DOHH2 (cell line): Measurements from ENCODE around the gene ZMIZ1.

ENCODE experiments used
- H3F3A ChIP-seq: fragments of 200-600 bp; sonication (generic), shearing (Covaris generic); 2 replicates; pipeline ENCODE4 v1.6.0; 2016; ENCODE audit warnings: antibody characterized with exemption, mild to moderate bottlenecking; ENCODE audit not compliant: control insufficient read depth, insufficient read depth
- H3K27ac ChIP-seq: fragments of 200-600 bp; sonication (generic); 2 replicates; pipeline ENCODE4 v1.5.1; 2014; ENCODE audit warnings: low read depth, mild to moderate bottlenecking, low read length, moderate library complexity
- H3K27me3 ChIP-seq: fragments of 200-600 bp; sonication (generic); 2 replicates; pipeline ENCODE4 v1.6.1; 2014; ENCODE audit warnings: mild to moderate bottlenecking, low read length, mixed read lengths; ENCODE audit not compliant: control insufficient read depth
- H3K36me3 ChIP-seq: fragments of 200-600 bp; sonication (generic); 2 replicates; pipeline ENCODE4 v1.6.1; 2014; ENCODE audit warnings: mild to moderate bottlenecking, low read length, moderate library complexity, mixed read lengths; ENCODE audit not compliant: control insufficient read depth
- H3K4me1 ChIP-seq: fragments of 200-600 bp; sonication (generic); 2 replicates; pipeline ENCODE4 v1.6.1; 2014; ENCODE audit warnings: mild to moderate bottlenecking, low read length, mixed read lengths; ENCODE audit not compliant: control insufficient read depth
- H3K4me2 ChIP-seq: fragments of 200-600 bp; sonication (generic); 2 replicates; pipeline ENCODE4 v1.6.0; 2014; ENCODE audit warnings: mild to moderate bottlenecking, low read length, moderate library complexity
- H3K4me3 ChIP-seq: fragments of 200-600 bp; sonication (generic); 2 replicates; pipeline ENCODE4 v1.5.1; 2014; ENCODE audit warnings: mild to moderate bottlenecking, low read length, mixed read lengths
- H3K79me2 ChIP-seq: fragments of 200-600 bp; sonication (generic); 2 replicates; pipeline ENCODE4 v1.6.1; 2014; ENCODE audit warnings: mild to moderate bottlenecking, low read length, mixed read lengths; ENCODE audit not compliant: control insufficient read depth
- H3K9me2 ChIP-seq: fragments of 200-600 bp; sonication (generic); replicated peaks from 2 replicates; pipeline ENCODE4 v1.6.1; 2014; ENCODE audit warnings: mild to moderate bottlenecking, low read length, mixed read lengths; ENCODE audit not compliant: control insufficient read depth
- H3K9me3 ChIP-seq: fragments of 200-600 bp; sonication (generic); 2 replicates; pipeline ENCODE4 v1.6.1; 2014; ENCODE audit warnings: antibody characterized with exemption, low read length, mixed read lengths; ENCODE audit not compliant: control insufficient read depth, insufficient read depth
- H4K20me1 ChIP-seq: fragments of 200-600 bp; sonication (generic); 2 replicates; pipeline ENCODE4 v1.6.0; 2014; ENCODE audit warnings: low read depth, mild to moderate bottlenecking, antibody characterized with exemption, low read length, moderate library complexity; ENCODE audit not compliant: control insufficient read depth, insufficient read depth
- EZH2phosphoT487 ChIP-seq: fragments of 200-600 bp; sonication (generic); IDR thresholded peaks from 2 replicates; pipeline ENCODE4 v1.6.1; 2017; ENCODE audit warnings: borderline replicate concordance, mild to moderate bottlenecking, antibody characterized with exemption, low read length, moderate library complexity, mixed read lengths
- TF ChIP-seq, protein P1 (sequence below): fragments of 200-600 bp; sonication (generic); IDR thresholded peaks from one replicate; pipeline ENCODE4 v1.5.1; 2014; ENCODE audit warnings: antibody characterized with exemption, mild to moderate bottlenecking, low read depth, low read length; ENCODE audit not compliant: poor library complexity, severe bottlenecking

The ZMIZ1 gene

DNA sequence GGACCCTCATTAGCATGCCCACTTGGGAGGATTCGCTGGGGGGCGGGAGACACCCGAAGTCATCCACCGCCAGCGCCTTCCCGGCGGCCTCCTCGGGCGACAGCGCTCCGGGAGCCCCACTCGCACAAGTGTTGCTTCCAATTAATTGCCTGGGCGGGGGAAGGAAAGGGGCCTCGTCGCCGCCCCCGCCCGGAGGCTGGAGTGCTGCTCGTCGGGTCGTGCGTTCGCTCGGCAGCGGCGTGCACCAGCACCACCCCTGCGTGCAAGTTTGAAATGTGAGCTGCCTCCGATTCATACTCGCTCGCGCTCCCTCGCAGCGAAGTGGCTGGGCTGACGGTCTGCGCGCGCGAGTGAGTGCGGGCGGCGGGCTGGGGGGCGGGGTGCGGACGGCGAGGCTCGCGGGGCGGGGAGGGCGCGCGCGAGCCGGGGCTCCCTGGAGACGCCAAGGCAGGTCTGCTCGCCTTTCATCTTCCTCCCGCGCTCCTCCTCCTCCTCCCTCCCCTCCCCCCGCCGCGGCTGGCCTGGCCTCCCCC is 173.9 kb downstream of the ZMIZ1 start:
- H3K4me3 ChIP-seq, result peak overlapping the region; percentile 84
- no peaks in the 10 kb centered on the region for H3K9me2 ChIP-seq
- H3K27me3 ChIP-seq, result peaks cover 17% of the 10 kb centered on the region
- peak overlapping the region; percentile 92 for H3K4me2 ChIP-seq
- no peaks in the 10 kb centered on the region; the same call in 1 of the 2 replicates for H3F3A ChIP-seq
- H3K9me3 ChIP-seq, result no peaks in the 10 kb centered on the region
- peaks cover 12% of the 10 kb centered on the region for H3K36me3 ChIP-seq
- no peaks in the 10 kb centered on the region for H4K20me1 ChIP-seq
- peaks cover 42% of the 10 kb centered on the region for H3K79me2 ChIP-seq
- TF ChIP-seq EZH2phosphoT487, result no peak
- TF ChIP-seq, protein P1, sequence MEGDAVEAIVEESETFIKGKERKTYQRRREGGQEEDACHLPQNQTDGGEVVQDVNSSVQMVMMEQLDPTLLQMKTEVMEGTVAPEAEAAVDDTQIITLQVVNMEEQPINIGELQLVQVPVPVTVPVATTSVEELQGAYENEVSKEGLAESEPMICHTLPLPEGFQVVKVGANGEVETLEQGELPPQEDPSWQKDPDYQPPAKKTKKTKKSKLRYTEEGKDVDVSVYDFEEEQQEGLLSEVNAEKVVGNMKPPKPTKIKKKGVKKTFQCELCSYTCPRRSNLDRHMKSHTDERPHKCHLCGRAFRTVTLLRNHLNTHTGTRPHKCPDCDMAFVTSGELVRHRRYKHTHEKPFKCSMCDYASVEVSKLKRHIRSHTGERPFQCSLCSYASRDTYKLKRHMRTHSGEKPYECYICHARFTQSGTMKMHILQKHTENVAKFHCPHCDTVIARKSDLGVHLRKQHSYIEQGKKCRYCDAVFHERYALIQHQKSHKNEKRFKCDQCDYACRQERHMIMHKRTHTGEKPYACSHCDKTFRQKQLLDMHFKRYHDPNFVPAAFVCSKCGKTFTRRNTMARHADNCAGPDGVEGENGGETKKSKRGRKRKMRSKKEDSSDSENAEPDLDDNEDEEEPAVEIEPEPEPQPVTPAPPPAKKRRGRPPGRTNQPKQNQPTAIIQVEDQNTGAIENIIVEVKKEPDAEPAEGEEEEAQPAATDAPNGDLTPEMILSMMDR, result no peak
- H3K27ac ChIP-seq, result peak overlapping the region; percentile 56
- peaks cover 51% of the 10 kb centered on the region for H3K4me1 ChIP-seq

- H4K20me1 ChIP-seq, result no peaks in the 10 kb centered on the region
- peak overlapping the region; percentile 69 for H3K27ac ChIP-seq
- H3K9me3 ChIP-seq, result no peaks in the 10 kb centered on the region
- H3F3A ChIP-seq, result no peaks in the 10 kb centered on the region; the same call in 1 of the 2 replicates
- H3K4me1 ChIP-seq, result peaks cover 59% of the 10 kb centered on the region
- H3K9me2 ChIP-seq, result no peaks in the 10 kb centered on the region
- H3K4me3 ChIP-seq, result peak overlapping the region; percentile 84
- no peak for TF ChIP-seq EZH2phosphoT487
- TF ChIP-seq, protein P1, result no peak
- peak overlapping the region; percentile 92 for H3K4me2 ChIP-seq
- peaks cover 12% of the 10 kb centered on the region for H3K36me3 ChIP-seq
- H3K27me3 ChIP-seq, result peaks cover 10% of the 10 kb centered on the region
- H3K79me2 ChIP-seq, result peaks cover 49% of the 10 kb centered on the region
These were observed 174.7 kb downstream of the ZMIZ1 start for GRCh38 chr10:79243181-79244067.

GRCh38 chr10:79244068-79244442 is 175.3 kb downstream of the ZMIZ1 start:
- Histone ChIP-seq H3K4me1 (peaks cover 65% of the 10 kb centered on the region), H3F3A (no peaks in the 10 kb centered on the region; the same call in 1 of the 2 replicates), H3K4me3 (peak overlapping the region; percentile 84), H3K9me3 (no peaks in the 10 kb centered on the region), H3K9me2 (no peaks in the 10 kb centered on the region), H3K27ac (peak overlapping the region; percentile 69), H3K36me3 (peaks cover 12% of the 10 kb centered on the region), H4K20me1 (no peaks in the 10 kb centered on the region), H3K4me2 (peak overlapping the region; percentile 92), H3K27me3 (peaks cover 4% of the 10 kb centered on the region), H3K79me2 (peaks cover 56% of the 10 kb centered on the region)
- TF ChIP-seq EZH2phosphoT487, result no peak
- TF ChIP-seq, protein P1, result no peak
